HepG2 (cell line): Measurements from ENCODE around the gene RBP5. TPM values are rescaled to one million over a fixed set of nuclear protein-coding genes. Genes with fewer than 3 reads are reported as not detected.

Experiments
- CBX1 ChIP-seq: IDR thresholded peaks from one replicate; pipeline ENCODE4 v1.6.1; 2016; ENCODE audit warnings: antibody characterized with exemption, low read depth
- HDAC1 ChIP-seq: sonication (generic); formaldehyde crosslinking; IDR thresholded peaks from 2 replicates; pipeline ENCODE4 v1.5.1; 2020; ENCODE audit warnings: mild to moderate bottlenecking, missing genetic modification reagents
- HINFP ChIP-seq: sonication (generic); formaldehyde crosslinking; IDR thresholded peaks from 2 replicates; pipeline ENCODE4 v1.4.0; 2020; ENCODE audit warnings: low read depth, mild to moderate bottlenecking, missing genetic modification reagents
- HNF4A ChIP-seq: sonication (generic); formaldehyde crosslinking; IDR thresholded peaks from 2 replicates; pipeline ENCODE4 v1.4.0; 2020; ENCODE audit warnings: missing genetic modification reagents
- HOXA7 ChIP-seq: sonication (generic); formaldehyde crosslinking; IDR thresholded peaks from 2 replicates; pipeline ENCODE4 v1.8.1; 2022; ENCODE audit warnings: mild to moderate bottlenecking, missing genetic modification reagents, moderate library complexity
- KDM5B ChIP-seq: sonication (generic); formaldehyde crosslinking; IDR thresholded peaks from 2 replicates; pipeline ENCODE4 v1.4.0; 2020; ENCODE audit warnings: missing genetic modification reagents, mild to moderate bottlenecking, borderline replicate concordance
- MEIS1 ChIP-seq: sonication (generic); formaldehyde crosslinking; IDR thresholded peaks from 2 replicates; pipeline ENCODE4 v1.9.0; 2021; ENCODE audit warnings: mild to moderate bottlenecking, missing genetic modification reagents, moderate library complexity, borderline replicate concordance
- MEIS2 ChIP-seq: sonication (generic); formaldehyde crosslinking; IDR thresholded peaks from 2 replicates; pipeline ENCODE4 v1.9.0; 2021; ENCODE audit warnings: mild to moderate bottlenecking, missing genetic modification reagents
- PAWR ChIP-seq: sonication (generic); formaldehyde crosslinking; IDR thresholded peaks from 2 replicates; pipeline ENCODE4 v1.4.0; 2020; ENCODE audit warnings: missing genetic modification reagents, mild to moderate bottlenecking, borderline replicate concordance
- PRDM10 ChIP-seq: sonication (generic); formaldehyde crosslinking; IDR thresholded peaks from 2 replicates; pipeline ENCODE4 v1.4.0; 2020; ENCODE audit warnings: low read depth, missing genetic modification reagents
- RFXANK ChIP-seq: IDR thresholded peaks from 2 replicates; pipeline ENCODE4 v1.6.1; 2016
- THAP11 ChIP-seq: IDR thresholded peaks from 2 replicates; pipeline ENCODE4 v1.6.1; 2016; ENCODE audit warnings: missing biosample characterization, missing genetic modification reagents
- ZFP37 ChIP-seq: sonication (generic); formaldehyde crosslinking; IDR thresholded peaks from 2 replicates; pipeline ENCODE4 v1.4.0; 2020; ENCODE audit warnings: missing genetic modification reagents, borderline replicate concordance
- ZMYM2 ChIP-seq: sonication (generic); formaldehyde crosslinking; IDR thresholded peaks from 2 replicates; pipeline ENCODE4 v1.8.0; 2022; ENCODE audit warnings: mild to moderate bottlenecking, missing genetic modification reagents
- ZNF292 ChIP-seq: sonication (generic); formaldehyde crosslinking; IDR thresholded peaks from 2 replicates; pipeline ENCODE4 v1.8.1; 2022; ENCODE audit warnings: mild to moderate bottlenecking, low read depth, missing genetic modification reagents, borderline replicate concordance
- ZNF414 ChIP-seq: sonication (generic); formaldehyde crosslinking; IDR thresholded peaks from 2 replicates; pipeline ENCODE4 v1.5.0; 2020; ENCODE audit warnings: missing genetic modification reagents
- ZNF543 ChIP-seq: sonication (generic); formaldehyde crosslinking; IDR thresholded peaks from 2 replicates; pipeline ENCODE4 v1.4.0; 2020; ENCODE audit warnings: mild to moderate bottlenecking, missing genetic modification reagents
- ZNF562 ChIP-seq: sonication (generic); formaldehyde crosslinking; IDR thresholded peaks from 2 replicates; pipeline ENCODE4 v1.8.0; 2022; ENCODE audit warnings: missing genetic modification reagents, borderline replicate concordance
- ZNF737 ChIP-seq: sonication (generic); formaldehyde crosslinking; IDR thresholded peaks from 2 replicates; pipeline ENCODE4 v1.5.0; 2020; ENCODE audit warnings: missing genetic modification reagents, mild to moderate bottlenecking, borderline replicate concordance
- polyA plus RNA-seq, 8 experiments: library from polyadenylated mRNA; depleted of rRNA in 3 of 8; stranded (reverse) in 7 of 8; unstranded in 1 of 8; fragments of >200 nt; fragmentation: Illumina TruSeq in 4 of 8; extraction: Trizol in 4 of 8; gene quantifications; 2 replicates each; pipeline versions ENCODE4 v1.2.1 to v1.2.3, GENCODE V29; 2011 to 2016; ENCODE audit warnings: low read depth in 4 of 8, missing spikeins in 1 of 8, mixed read lengths in 1 of 8; ENCODE audit not compliant: insufficient read depth in 1 of 8
- total RNA-seq, 5 experiments: library from RNA; depleted of rRNA; stranded (reverse); fragments of >200 nt; fragmentation: Illumina TruSeq; extraction: Trizol; gene quantifications; 2 replicates each; pipeline ENCODE4 v1.2.3, GENCODE V29; 2016; ENCODE audit warnings: low read depth in 1 of 5
- TF ChIP-seq, protein P1 (sequence below), 2 experiments: fragments of 450-650 bp in 1 of 2; sonication (generic) in 1 of 2; formaldehyde crosslinking; IDR thresholded peaks; 2 replicates each; pipeline versions ENCODE4 v1.5.0 to v1.8.0; 2020 to 2022; ENCODE audit warnings: mild to moderate bottlenecking in 1 of 2, missing genetic modification reagents in 1 of 2

RBP5 gene
- total and polyA plus RNA-seq, 2 of the 13 experiments (the other 11 are each of a cell fraction or from before 2014, with no cell fraction given), result 13.8 to 19.8 TPM

GRCh38 chr12:7108003-7108795, 20.5 kb downstream of the RBP5 start (continued):
- TF ChIP-seq, protein P1, sequence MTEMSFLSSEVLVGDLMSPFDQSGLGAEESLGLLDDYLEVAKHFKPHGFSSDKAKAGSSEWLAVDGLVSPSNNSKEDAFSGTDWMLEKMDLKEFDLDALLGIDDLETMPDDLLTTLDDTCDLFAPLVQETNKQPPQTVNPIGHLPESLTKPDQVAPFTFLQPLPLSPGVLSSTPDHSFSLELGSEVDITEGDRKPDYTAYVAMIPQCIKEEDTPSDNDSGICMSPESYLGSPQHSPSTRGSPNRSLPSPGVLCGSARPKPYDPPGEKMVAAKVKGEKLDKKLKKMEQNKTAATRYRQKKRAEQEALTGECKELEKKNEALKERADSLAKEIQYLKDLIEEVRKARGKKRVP (CRISPR knock-in tag; IDR thresholded peaks at IDR 0.05), result no peak
- TF ChIP-seq THAP11 (peak; percentile 37; the same call in 1 of the 2 replicates), MEIS1 (CRISPR knock-in tag) (no peak; the same call in 1 of the 2 replicates), ZNF543 (CRISPR knock-in tag) (peak; percentile 60; the same call in 1 of the 2 replicates), KDM5B (CRISPR knock-in tag) (no peak), RFXANK (CRISPR knock-in tag) (no peak), PAWR (CRISPR knock-in tag) (no peak), HDAC1 (CRISPR knock-in tag) (peak; percentile 78), PRDM10 (CRISPR knock-in tag) (no peak), ZNF292 (peak; percentile 85), ZFP37 (CRISPR knock-in tag) (no peak), HNF4A (CRISPR knock-in tag) (peak; percentile 68), ZNF562 (no peak), ZMYM2 (CRISPR knock-in tag) (no peak), CBX1 (peak; percentile 57), HOXA7 (CRISPR knock-in tag) (no peak), ZNF414 (CRISPR knock-in tag) (0 out of 2 replicates have a peak, but pooled peaks have one; percentile 33), HINFP (0 out of 2 replicates have a peak, but pooled peaks have one; percentile 16), MEIS2 (CRISPR knock-in tag) (peak; percentile 47; the same call in 1 of the 2 replicates), ZNF737 (no peak)
